ENCODE results near the gene GOLIM4. TPM values are rescaled to one million over a fixed set of nuclear protein-coding genes. Genes with fewer than 3 reads are reported as not detected.
A peak's percentile ranks its signal among the peaks of the same experiment; 100 is the strongest.

GOLIM4 gene
- total and polyA plus RNA-seq, 2 of the 13 experiments (the other 11 are each of a cell fraction or from before 2014, with no cell fraction given) = 10.9 to 47.7 TPM

GRCh38 chr3:168095611-168096209 is at the start of gene GOLIM4 (continued):
- TF ChIP-seq ZNF280B (CRISPR knock-in tag; IDR thresholded peaks at IDR 0.05; ENCODE audit: borderline replicate concordance) = no peak
- peak; percentile 52; the same call in 1 of the 2 replicates for TF ChIP-seq ZNF503 (CRISPR knock-in tag; IDR thresholded peaks at IDR 0.05)
- no peak for TF ChIP-seq MAFK (conservative IDR thresholded peaks at IDR 0.05 in 1 of 2, IDR thresholded peaks at IDR 0.05 in 1 of 2; ENCODE audit: low read length in 2 of 2)
- TF ChIP-seq ZNF333 (CRISPR knock-in tag; IDR thresholded peaks at IDR 0.05; ENCODE audit: borderline replicate concordance) = no peak; the same call in 1 of the 2 replicates
- TF ChIP-seq ZNF382 (CRISPR knock-in tag; IDR thresholded peaks at IDR 0.05; ENCODE audit: borderline replicate concordance) = no peak
- peak; percentile 73 for TF ChIP-seq CREB1 (IDR thresholded peaks at IDR 0.05)
- TF ChIP-seq CREB1 (CRISPR knock-in tag; IDR thresholded peaks at IDR 0.05) = peak; percentile 79
- TF ChIP-seq ZBTB34 (CRISPR knock-in tag; IDR thresholded peaks at IDR 0.05) = peak; percentile 92; the same call in 1 of the 2 replicates
- TF ChIP-seq HNRNPUL1 (IDR thresholded peaks at IDR 0.05; ENCODE audit: low read depth, low read length) = 0 out of 2 replicates have a peak, but pooled peaks have one; percentile 13
- TF ChIP-seq ZNF660 (CRISPR knock-in tag; IDR thresholded peaks at IDR 0.05; ENCODE audit: borderline replicate concordance, low read depth) = no peak
- no peak for TF ChIP-seq ZNF646 (CRISPR knock-in tag; IDR thresholded peaks at IDR 0.05)
- TF ChIP-seq REPIN1 (CRISPR knock-in tag; IDR thresholded peaks at IDR 0.05; ENCODE audit: borderline replicate concordance, low read depth) = peak; percentile 67; the same call in 1 of the 2 replicates
- TF ChIP-seq USF2 (IDR thresholded peaks at IDR 0.05; ENCODE audit: low read depth, low read length) = no peak
- no peak for TF ChIP-seq USF2 (CRISPR knock-in tag; IDR thresholded peaks at IDR 0.05; ENCODE audit: borderline replicate concordance)

Data from HepG2 (cell line).